Upper lobe of right lung (tissue), 1 donor: Measurements from ENCODE around the gene SLC36A3. TPM values are rescaled to one million over a fixed set of nuclear protein-coding genes. Genes with fewer than 3 reads are reported as not detected.
A peak's percentile ranks its signal among the peaks of the same experiment; 100 is the strongest.
"Not testable (repeated sequence)": the region's sequence is repeated elsewhere in the genome, so short reads cannot be mapped to it uniquely, and the experiment has no call there.

ENCODE experiments used
- ATAC-seq: fragments of 200-7000 bp; cut with Tn5 transposase; one replicate; pipeline ENCODE4 v1.9.1; 2020; ENCODE audit warnings: mild to moderate bottlenecking, moderate library complexity
- DNase-seq: peaks from one replicate; pipeline ENCODE4 v3.0.0-alpha.2; 2020
- H3K27ac ChIP-seq: fragments of 200-600 bp; one replicate; pipeline ENCODE4 v1.8.0; 2022
- H3K27me3 ChIP-seq: fragments of 200-600 bp; one replicate; pipeline ENCODE4 v1.8.0; 2022; ENCODE audit warnings: mild to moderate bottlenecking
- H3K36me3 ChIP-seq: fragments of 200-600 bp; one replicate; pipeline ENCODE4 v1.8.0; 2022
- H3K4me1 ChIP-seq: fragments of 200-600 bp; one replicate; pipeline ENCODE4 v1.8.0; 2022
- H3K4me3 ChIP-seq: fragments of 200-600 bp; one replicate; pipeline ENCODE4 v1.8.0; 2022; ENCODE audit warnings: mild to moderate bottlenecking
- H3K9me3 ChIP-seq: fragments of 200-600 bp; one replicate; pipeline ENCODE4 v1.8.0; 2022
- intact Hi-C: fragments of 100-400 bp; cut with DNase I; formaldehyde crosslinking; loops from one replicate; pipeline ENCODE4 v1.11.0; 2022
- total RNA-seq: library from RNA; stranded (reverse); fragmentation: NEBNext Ultra II Directional; extraction: Animal tissue kit (Norgen Biotek cat#: 25700); gene quantifications from one replicate; pipeline ENCODE4 v1.2.1, GENCODE V29; 2021
- TF ChIP-seq, protein P1 (sequence below): fragments of 200-600 bp; IDR thresholded peaks from one replicate; pipeline ENCODE4 v1.8.0; 2022; ENCODE audit warnings: antibody characterized with exemption
- donor health status: DM: no; HTN: yes; CAD: no; lungs with severe emphysema.

SLC36A3 gene
- total RNA-seq, 1 donor from 2014 or later, result not detected

GRCh38 chr5:151259931-151260330 lies 43.6 kb downstream of the SLC36A3 start:
- Histone ChIP-seq H3K9me3 (no peaks in the 10 kb centered on the region), H3K4me1 (peaks cover 3% of the 10 kb centered on the region), H3K36me3 (peaks cover 17% of the 10 kb centered on the region), H3K27me3 (no peaks in the 10 kb centered on the region), H3K27ac (no peak overlapping the region), H3K4me3 (no peak overlapping the region)
- intact Hi-C loops, result no loop called here
- DNase-seq, result no peak
- TF ChIP-seq, protein P1, sequence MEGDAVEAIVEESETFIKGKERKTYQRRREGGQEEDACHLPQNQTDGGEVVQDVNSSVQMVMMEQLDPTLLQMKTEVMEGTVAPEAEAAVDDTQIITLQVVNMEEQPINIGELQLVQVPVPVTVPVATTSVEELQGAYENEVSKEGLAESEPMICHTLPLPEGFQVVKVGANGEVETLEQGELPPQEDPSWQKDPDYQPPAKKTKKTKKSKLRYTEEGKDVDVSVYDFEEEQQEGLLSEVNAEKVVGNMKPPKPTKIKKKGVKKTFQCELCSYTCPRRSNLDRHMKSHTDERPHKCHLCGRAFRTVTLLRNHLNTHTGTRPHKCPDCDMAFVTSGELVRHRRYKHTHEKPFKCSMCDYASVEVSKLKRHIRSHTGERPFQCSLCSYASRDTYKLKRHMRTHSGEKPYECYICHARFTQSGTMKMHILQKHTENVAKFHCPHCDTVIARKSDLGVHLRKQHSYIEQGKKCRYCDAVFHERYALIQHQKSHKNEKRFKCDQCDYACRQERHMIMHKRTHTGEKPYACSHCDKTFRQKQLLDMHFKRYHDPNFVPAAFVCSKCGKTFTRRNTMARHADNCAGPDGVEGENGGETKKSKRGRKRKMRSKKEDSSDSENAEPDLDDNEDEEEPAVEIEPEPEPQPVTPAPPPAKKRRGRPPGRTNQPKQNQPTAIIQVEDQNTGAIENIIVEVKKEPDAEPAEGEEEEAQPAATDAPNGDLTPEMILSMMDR, result no peak
- ATAC-seq, result no peak

DNA sequence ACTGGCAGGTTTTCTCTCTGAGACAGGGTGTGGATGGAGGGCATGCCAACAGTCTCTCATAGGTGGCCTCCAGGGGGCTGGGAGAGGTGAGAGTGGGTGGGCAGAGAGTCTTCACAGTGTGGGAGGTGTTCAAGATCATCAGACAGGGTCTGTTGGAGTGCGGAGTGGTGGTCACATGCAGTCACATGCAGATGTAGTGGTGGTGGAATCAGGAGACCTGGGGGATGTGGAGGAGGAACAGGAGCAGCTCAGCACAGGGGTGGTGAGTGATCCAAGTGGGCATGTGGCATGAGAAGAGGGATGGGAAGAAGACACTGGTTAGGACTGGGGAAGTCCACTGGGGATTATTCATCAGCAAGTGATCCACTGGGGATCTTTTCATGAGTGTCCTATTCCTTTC lies 44.8 kb downstream of the SLC36A3 start:
- intact Hi-C loops, result no loop called here
- no peak overlapping the region for H3K4me3 ChIP-seq
- DNase-seq (peak; percentile 64), ATAC-seq (peak; percentile 4)
- peaks cover 12% of the 10 kb centered on the region for H3K4me1 ChIP-seq
- H3K27me3 ChIP-seq, result no peaks in the 10 kb centered on the region
- no peaks in the 10 kb centered on the region for H3K9me3 ChIP-seq
- H3K36me3 ChIP-seq, result peaks cover 17% of the 10 kb centered on the region
- TF ChIP-seq, protein P1, result no peak
- no peak overlapping the region for H3K27ac ChIP-seq

- Histone ChIP-seq H3K36me3 (peaks cover 17% of the 10 kb centered on the region), H3K4me3 (no peak overlapping the region), H3K27me3 (no peaks in the 10 kb centered on the region), H3K27ac (peak overlapping the region; percentile 9), H3K4me1 (peaks cover 15% of the 10 kb centered on the region), H3K9me3 (no peaks in the 10 kb centered on the region)
- DNase-seq, result no peak
- ATAC-seq, result peak; percentile 87
- intact Hi-C loops, result no loop called here
- TF ChIP-seq, protein P1, result no peak
Measured at GRCh38 chr5:151258201-151258611, 45.4 kb downstream of the SLC36A3 start.

DNA sequence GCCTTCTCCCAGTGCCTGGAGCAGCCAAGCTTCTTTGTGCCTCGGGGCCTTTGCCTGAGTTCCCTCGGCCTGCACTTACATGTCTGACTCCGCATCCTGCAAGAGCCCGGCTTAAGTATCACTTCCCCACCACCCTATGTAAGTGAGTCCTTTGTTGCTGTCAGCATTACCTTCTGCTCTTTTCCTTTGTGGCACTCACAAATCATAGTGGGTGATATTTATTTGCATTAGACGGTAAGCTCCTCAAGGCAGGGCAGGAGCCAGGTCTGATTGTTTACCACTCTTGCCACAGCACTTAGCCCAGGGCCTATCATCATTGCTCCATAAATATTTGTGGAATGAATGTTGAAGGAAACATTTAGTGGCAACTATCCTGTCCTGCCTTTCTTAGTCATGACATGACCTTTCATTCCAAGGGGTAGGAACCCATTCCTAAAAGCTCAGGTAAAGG lies 45.8 kb downstream of the SLC36A3 start:
- H3K4me3 ChIP-seq, result no peak overlapping the region
- H3K36me3 ChIP-seq, result peaks cover 16% of the 10 kb centered on the region
- DNase-seq (no peak), ATAC-seq (no peak)
- peak overlapping the region; percentile 9 for H3K27ac ChIP-seq
- intact Hi-C loops, result no loop called here
- TF ChIP-seq, protein P1, result no peak
- no peaks in the 10 kb centered on the region for H3K27me3 ChIP-seq
- H3K4me1 ChIP-seq, result peaks cover 15% of the 10 kb centered on the region
- H3K9me3 ChIP-seq, result no peaks in the 10 kb centered on the region

GRCh38 chr5:151255621-151256286 lies 47.8 kb downstream of the SLC36A3 start:
- intact Hi-C loops, result no loop called here
- ATAC-seq, result no peak
- no peak overlapping the region for H3K4me3 ChIP-seq
- no peaks in the 10 kb centered on the region for H3K36me3 ChIP-seq
- H3K9me3 ChIP-seq, result no peaks in the 10 kb centered on the region
- H3K27ac ChIP-seq, result no peak overlapping the region
- DNase-seq, result no peak
- no peaks in the 10 kb centered on the region for H3K27me3 ChIP-seq
- TF ChIP-seq, protein P1, result no peak
- H3K4me1 ChIP-seq, result peaks cover 15% of the 10 kb centered on the region

DNA sequence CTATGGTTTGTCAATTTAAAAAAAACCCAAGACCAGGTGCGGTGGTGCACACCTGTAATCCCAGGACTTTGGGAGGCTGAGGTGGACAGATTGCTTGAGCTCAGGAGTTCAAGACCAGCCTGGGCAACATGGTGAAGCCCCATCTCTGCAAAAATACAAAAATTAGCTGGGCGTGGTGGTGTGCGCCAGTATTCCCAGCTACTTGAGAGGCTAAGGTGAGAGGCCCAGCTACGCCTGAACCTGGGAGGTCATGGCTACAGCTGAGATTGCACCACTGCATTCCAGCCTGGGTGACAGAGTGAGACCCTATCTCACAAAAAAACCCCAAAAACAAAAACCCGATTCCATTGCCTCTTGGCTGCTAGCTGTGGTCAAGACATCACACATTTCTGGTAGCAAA lies 48.6 kb downstream of the SLC36A3 start:
- intact Hi-C loops, ATAC-seq, DNase-seq, H3K27ac ChIP-seq, H3K27me3 ChIP-seq, H3K9me3 ChIP-seq, H3K4me3 ChIP-seq, H3K36me3 ChIP-seq: not testable (repeated sequence)
- peaks cover 15% of the 10 kb centered on the region for H3K4me1 ChIP-seq
